Endothelial cell of umbilical vein (primary cell): Measurements from ENCODE around the gene DGCR2. TPM values are rescaled to one million over a fixed set of nuclear protein-coding genes. Genes with fewer than 3 reads are reported as not detected.

Source experiments
- BruUV-seq: library from RNA; stranded (reverse); fragments of 400-500 nt; replicated peaks from 2 replicates; lab custom pipeline; 2021; lab: Mats Ljungman, UMichigan
- CTCF ChIA-PET: fragments of 300-600, 350-600 bp; sonication (Branson Sonifier 250); formaldehyde crosslinking; loops from one replicate; lab custom pipeline; 2021; ENCODE audit warnings: antibody characterized with exemption, inconsistent platforms; lab: Charles Lee
- POLR2A ChIA-PET: fragments of 300-600, 350-600 bp; sonication (Branson Sonifier 250); formaldehyde crosslinking; loops from one replicate; lab custom pipeline; 2021; ENCODE audit warnings: antibody characterized with exemption, inconsistent platforms; lab: Charles Lee
- DNase-seq: peaks from one replicate; pipeline ENCODE4 v3.0.0-alpha.2; 2011; ENCODE audit warnings: low read depth, low spot score
- FAIRE-seq: peaks from 2 replicates; lab custom pipeline; 2011; peaks lifted over from hg19 to GRCh38; lab: Jason Lieb, UNC
- H2AFZ ChIP-seq: 2 replicates; pipeline ENCODE4 v1.6.0; 2012; ENCODE audit warnings: low read depth, low read length, control low read depth, inconsistent platforms
- H3K27ac ChIP-seq: 2 replicates; pipeline ENCODE4 v1.5.1; 2011; ENCODE audit warnings: low read depth, mild to moderate bottlenecking, control low read depth, low read length, moderate library complexity; ENCODE audit not compliant: insufficient read depth
- H3K27me3 ChIP-seq, 2 experiments: 2 replicates each; pipeline versions ENCODE4 v1.6.0 to v1.6.1; 2011; ENCODE audit warnings: low read length in 2 of 2, mixed read lengths in 1 of 2; ENCODE audit not compliant: control insufficient read depth in 2 of 2, insufficient read depth in 2 of 2
- H3K36me3 ChIP-seq, 2 experiments: 2 replicates in 1 of 2; 3 replicates in 1 of 2; pipeline ENCODE4 v1.5.1; 2011; ENCODE audit warnings: low read length in 2 of 2, mild to moderate bottlenecking in 1 of 2, moderate library complexity in 1 of 2; ENCODE audit not compliant: control insufficient read depth in 2 of 2, insufficient read depth in 2 of 2; ENCODE audit errors: extremely low read depth in 1 of 2
- H3K4me1 ChIP-seq: 3 replicates; pipeline ENCODE4 v1.5.1; 2011; ENCODE audit warnings: mild to moderate bottlenecking, low read length; ENCODE audit not compliant: control insufficient read depth, insufficient read depth; ENCODE audit errors: extremely low read depth
- H3K4me2 ChIP-seq: 2 replicates; pipeline ENCODE4 v1.6.1; 2011; ENCODE audit warnings: low read length, control low read depth, mixed read lengths; ENCODE audit not compliant: insufficient read depth
- H3K4me3 ChIP-seq, 3 experiments: fragments of 200-600 bp in 1 of 3; sonication (generic), shearing (Covaris generic) in 1 of 3; replicated peaks in 1 of 3; 2 replicates each; pipeline ENCODE4 v1.5.1; 2011 to 2016; ENCODE audit warnings: control low read depth in 3 of 3, low read length in 3 of 3, mild to moderate bottlenecking in 2 of 3, inconsistent platforms in 1 of 3, low read depth in 1 of 3, moderate library complexity in 1 of 3; ENCODE audit not compliant: insufficient read depth in 1 of 3
- H3K79me2 ChIP-seq: 2 replicates; pipeline ENCODE4 v1.6.0; 2012; ENCODE audit warnings: low read length, inconsistent platforms; ENCODE audit not compliant: control insufficient read depth, insufficient read depth
- H3K9ac ChIP-seq: replicated peaks from 2 replicates; pipeline ENCODE3; 2011; ENCODE audit warnings: low read length, control low read depth; ENCODE audit not compliant: insufficient read depth; ENCODE audit errors: extremely low read depth
- H3K9me1 ChIP-seq: replicated peaks from 3 replicates; pipeline ENCODE4 v1.6.0; 2011; ENCODE audit warnings: mild to moderate bottlenecking, low read length; ENCODE audit not compliant: control insufficient read depth, insufficient read depth; ENCODE audit errors: extremely low read depth
- H3K9me3 ChIP-seq: replicated peaks from 2 replicates; pipeline ENCODE4 v1.5.1; 2012; ENCODE audit warnings: low read length, inconsistent platforms; ENCODE audit not compliant: control insufficient read depth, insufficient read depth
- H4K20me1 ChIP-seq: replicated peaks from 2 replicates; pipeline ENCODE3; 2011; ENCODE audit warnings: mild to moderate bottlenecking, low read length; ENCODE audit not compliant: control insufficient read depth, insufficient read depth; ENCODE audit errors: extremely low read depth
- CTCF ChIP-seq, 2 donors: IDR thresholded peaks; 1 replicate in 1 of 2; 2 replicates in 1 of 2; pipeline ENCODE4 v1.5.1; 2011; ENCODE audit warnings: low read length in 2 of 2, mild to moderate bottlenecking in 2 of 2, moderate library complexity in 2 of 2, control low read depth in 1 of 2, inconsistent platforms in 1 of 2, low read depth in 1 of 2; ENCODE audit not compliant: insufficient read depth in 1 of 2; ENCODE audit errors: extremely low read depth in 1 of 2
- EZH2 ChIP-seq: IDR thresholded peaks from 2 replicates; pipeline ENCODE4 v1.6.1; 2012; ENCODE audit warnings: borderline replicate concordance, low read depth, mild to moderate bottlenecking, moderate library complexity, low read length, inconsistent platforms; ENCODE audit not compliant: severe bottlenecking
- FOS ChIP-seq: IDR thresholded peaks from 2 replicates; pipeline ENCODE4 v1.6.1; 2011; ENCODE audit warnings: mild to moderate bottlenecking, low read length, moderate library complexity, borderline replicate concordance; ENCODE audit not compliant: insufficient read depth
- GATA2 ChIP-seq: IDR thresholded peaks from 2 replicates; pipeline ENCODE4 v1.7.0; 2011; ENCODE audit warnings: low read depth, mild to moderate bottlenecking, moderate library complexity, mixed read lengths, low read length; ENCODE audit not compliant: insufficient read length, insufficient read depth
- JUN ChIP-seq: IDR thresholded peaks from 2 replicates; pipeline ENCODE4 v1.6.1; 2011; ENCODE audit warnings: borderline replicate concordance, low read depth; ENCODE audit not compliant: insufficient read length, insufficient read depth
- MAX ChIP-seq: IDR thresholded peaks from 2 replicates; pipeline ENCODE4 v1.6.1; 2011; ENCODE audit not compliant: insufficient read depth, insufficient read length
- MYC ChIP-seq: IDR thresholded peaks from one replicate; pipeline ENCODE4 v1.6.1; 2011; ENCODE audit warnings: mild to moderate bottlenecking, low read depth, low read length
- POLR2A ChIP-seq: IDR thresholded peaks from 2 replicates; pipeline ENCODE4 v1.6.1; 2012; ENCODE audit warnings: low read depth, mild to moderate bottlenecking, control low read depth, low read length
- POLR2AphosphoS5 ChIP-seq: IDR thresholded peaks from 2 replicates; pipeline ENCODE4 v1.6.1; 2012; ENCODE audit warnings: low read depth, mild to moderate bottlenecking, control low read depth, low read length, moderate library complexity; ENCODE audit not compliant: insufficient read depth
- dilution Hi-C: fragments of 300-500 bp; cut with MboI; formaldehyde crosslinking; loops from one replicate; pipeline ENCODE4 v1.15.0; 2019; ENCODE audit warnings: low sequenced_read_pairs; ENCODE audit not compliant: extremely low pct_ligation_motif_present
- intact Hi-C: fragments of 100-400 bp; cut with micrococcal nuclease; formaldehyde crosslinking; loops from one replicate; pipeline ENCODE4 v1.10.0; 2022
- polyA plus RNA-seq, 4 experiments: library from polyadenylated mRNA; depleted of rRNA in 3 of 4; stranded (reverse) in 3 of 4; unstranded in 1 of 4; fragments of >200 nt; gene quantifications; 2 replicates each; pipeline versions ENCODE4 v1.2.1 to v1.2.3, GENCODE V29; 2011 to 2012; ENCODE audit warnings: missing spikeins in 1 of 4
- total RNA-seq: library from RNA; stranded (reverse); gene quantifications from 2 replicates; pipeline ENCODE4 v1.2.3, GENCODE V29; 2021

The DGCR2 gene
- total and polyA plus RNA-seq, 2 donors (not counting 3 experiments of a cell fraction or from before 2014, with no cell fraction given) = 44.8 to 51.2 TPM

GRCh38 chr22:19059481-19060278 is 62.5 kb downstream of the DGCR2 start:
- Histone ChIP-seq H3K4me1 (peaks cover 8% of the 10 kb centered on the region), H3K4me2 (no peak overlapping the region), H3K27ac (no peak overlapping the region), H3K36me3 (peaks cover 2 to 35% of the 10 kb centered on the region in 2 experiments), H4K20me1 (no peaks in the 10 kb centered on the region), H3K9ac (no peak overlapping the region), H3K27me3 (no peaks in the 10 kb centered on the region), H3K79me2 (no peaks in the 10 kb centered on the region), H2AFZ (no peak overlapping the region), H3K4me3 (no peak overlapping the region), H3K9me3 (no peaks in the 10 kb centered on the region), H3K9me1 (no peaks in the 10 kb centered on the region)
- BruUV-seq = no TSS peak
- no peak for DNase-seq
- dilution Hi-C loops = no loop called here
- intact Hi-C loops = no loop called here
- POLR2A ChIA-PET = no interaction called here
- FAIRE-seq = no peak
- CTCF ChIA-PET = no interaction called here
- no peak for TF ChIP-seq GATA2
- no peak for TF ChIP-seq CTCF (IDR thresholded peaks at IDR 0.05; ENCODE audit: extremely low read depth in 1 of 2, insufficient read depth in 1 of 2, low read depth in 1 of 2, low read length in 2 of 2)
- TF ChIP-seq POLR2A = no peak
- no peak for TF ChIP-seq FOS
- no peak for TF ChIP-seq MYC
- no peak for TF ChIP-seq MAX
- no peak for TF ChIP-seq EZH2
- no peak for TF ChIP-seq POLR2AphosphoS5
- no peak for TF ChIP-seq JUN
